Calu3 (cell line): ENCODE measurements around the gene ASB14. TPM values are rescaled to one million over a fixed set of nuclear protein-coding genes. Genes with fewer than 3 reads are reported as not detected.

ENCODE experiments used
- BruUV-seq: library from RNA; stranded (reverse); fragments of 400-500 nt; replicated peaks from 2 replicates; lab custom pipeline; 2021; lab: Mats Ljungman, UMichigan
- CTCF ChIA-PET: fragments of 300-600 bp; sonication (Branson Sonifier 250); formaldehyde crosslinking; loops from one replicate; lab custom pipeline; 2022; ENCODE audit warnings: antibody characterized with exemption; lab: Charles Lee
- DNase-seq: peaks from one replicate; pipeline ENCODE4 v3.0.0; 2022
- H3K27ac Mint-ChIP-seq: one replicate; pipeline ENCODE4 v1.8.0; 2022; ENCODE audit warnings: mixed read lengths; ENCODE audit not compliant: unreplicated experiment
- H3K27me3 Mint-ChIP-seq: one replicate; pipeline ENCODE4 v1.8.0; 2022; ENCODE audit warnings: mixed read lengths; ENCODE audit not compliant: unreplicated experiment
- H3K36me3 Mint-ChIP-seq: one replicate; pipeline ENCODE4 v1.8.0; 2022; ENCODE audit warnings: mild to moderate bottlenecking, moderate library complexity, mixed read lengths; ENCODE audit not compliant: insufficient read depth, unreplicated experiment
- H3K4me1 Mint-ChIP-seq: one replicate; pipeline ENCODE4 v1.8.0; 2022; ENCODE audit warnings: mild to moderate bottlenecking, low read depth, mixed read lengths; ENCODE audit not compliant: unreplicated experiment
- H3K4me3 Mint-ChIP-seq: one replicate; pipeline ENCODE4 v1.8.0; 2022; ENCODE audit warnings: mild to moderate bottlenecking, low read depth, moderate library complexity, mixed read lengths; ENCODE audit not compliant: unreplicated experiment
- H3K9me3 Mint-ChIP-seq: one replicate; pipeline ENCODE4 v1.8.0; 2022; ENCODE audit warnings: low read depth, mixed read lengths; ENCODE audit not compliant: unreplicated experiment
- CTCF ChIP-seq: fragments of 200-600 bp; IDR thresholded peaks from one replicate; pipeline ENCODE4 v1.8.0; 2022; ENCODE audit warnings: antibody characterized with exemption; ENCODE audit not compliant: unreplicated experiment
- intact Hi-C: fragments of 100-400 bp; cut with micrococcal nuclease; formaldehyde crosslinking; loops from one replicate; pipeline ENCODE4 v1.10.0; 2022; ENCODE audit not compliant: unreplicated experiment
- total RNA-seq: library from RNA; stranded (reverse); gene quantifications from 2 replicates; pipeline ENCODE4 v1.2.3, GENCODE V29; 2022

Gene ASB14
- total RNA-seq, 1 experiment from 2014 or later = 0.40 TPM

- CTCF ChIA-PET = interaction anchor here (0.7 kb wide), 1 partner anchor 73 kb away, joined by 4 read pairs; no protein-coding TSS in a partner anchor
- H3K27me3 Mint-ChIP-seq = no peaks in the 10 kb centered on the region
- DNase-seq = no peak
- no TSS peak for BruUV-seq
- no peaks in the 10 kb centered on the region for H3K9me3 Mint-ChIP-seq
- intact Hi-C loops = no loop called here
- no peaks in the 10 kb centered on the region for H3K4me1 Mint-ChIP-seq
- no peak overlapping the region for H3K27ac Mint-ChIP-seq
- TF ChIP-seq CTCF = no peak
- no peaks in the 10 kb centered on the region for H3K36me3 Mint-ChIP-seq
- H3K4me3 Mint-ChIP-seq = no peak overlapping the region
These were observed 17.1 kb downstream of the ASB14 start for GRCh38 chr3:57275393-57275792.

DNA sequence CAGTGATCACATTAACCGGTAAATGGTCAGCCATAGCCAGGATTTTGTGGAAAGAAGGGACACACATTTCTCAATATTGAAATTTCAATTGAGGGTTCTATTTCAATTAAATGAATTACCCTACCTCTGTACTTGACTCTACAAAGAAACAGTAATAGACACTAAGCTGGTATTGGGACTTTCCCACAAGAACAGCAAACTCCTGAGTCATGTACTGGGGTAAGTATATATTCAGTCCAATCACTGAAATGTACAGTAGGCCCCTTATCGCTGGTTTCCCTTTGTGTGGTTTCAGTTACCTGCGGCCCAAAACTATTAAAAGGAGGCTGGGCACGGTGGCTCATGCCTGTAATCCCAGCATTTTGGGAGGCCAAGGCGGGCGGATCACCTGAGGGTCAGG lies 17.6 kb downstream of the ASB14 start:
- Mint-ChIP-seq H3K4me1 (no peaks in the 10 kb centered on the region), H3K9me3 (no peaks in the 10 kb centered on the region), H3K27me3 (no peaks in the 10 kb centered on the region), H3K4me3 (no peak overlapping the region), H3K27ac (no peak overlapping the region), H3K36me3 (no peaks in the 10 kb centered on the region)
- DNase-seq = no peak
- no peak for TF ChIP-seq CTCF
- intact Hi-C loops = no loop called here
- no TSS peak for BruUV-seq
- CTCF ChIA-PET = interaction anchor here (0.7 kb wide), 1 partner anchor 74 kb away, joined by 4 read pairs; no protein-coding TSS in a partner anchor

GRCh38 chr3:57268416-57268815 lies 24.1 kb downstream of the ASB14 start:
- BruUV-seq = no TSS peak
- Mint-ChIP-seq H3K27ac (no peak overlapping the region), H3K27me3 (no peaks in the 10 kb centered on the region), H3K4me1 (no peaks in the 10 kb centered on the region), H3K9me3 (peaks cover 5% of the 10 kb centered on the region), H3K4me3 (no peak overlapping the region), H3K36me3 (no peaks in the 10 kb centered on the region)
- DNase-seq = no peak
- CTCF ChIA-PET = no interaction called here
- TF ChIP-seq CTCF = no peak
- intact Hi-C loops = no loop called here

DNA sequence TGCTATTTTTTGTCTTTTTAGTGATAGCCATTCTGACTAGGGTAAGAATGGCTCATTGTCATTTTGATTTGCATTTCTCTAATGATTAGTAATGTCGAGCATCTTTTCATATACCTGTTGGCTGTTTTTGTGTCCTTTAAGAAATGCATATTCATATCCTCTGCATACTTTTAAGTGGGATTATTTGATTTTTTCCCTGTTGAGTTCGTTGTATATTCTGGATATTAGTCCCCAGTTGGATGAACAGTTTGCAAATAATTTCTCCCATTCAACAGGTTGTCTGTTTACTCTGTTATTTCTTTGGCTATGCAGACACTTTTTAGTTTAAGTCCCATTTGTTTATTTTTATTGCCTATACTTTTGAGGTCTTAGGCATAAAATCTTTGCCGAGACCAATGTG lies 30.6 kb downstream of the ASB14 start:
- BruUV-seq = no TSS peak
- Mint-ChIP-seq H3K27ac (no peak overlapping the region), H3K9me3 (peaks cover 5% of the 10 kb centered on the region), H3K4me3 (no peak overlapping the region), H3K36me3 (peaks cover 10% of the 10 kb centered on the region), H3K27me3 (no peaks in the 10 kb centered on the region), H3K4me1 (no peaks in the 10 kb centered on the region)
- intact Hi-C loops = no loop called here
- CTCF ChIA-PET = no interaction called here
- no peak for TF ChIP-seq CTCF
- no peak for DNase-seq
